ENCODE measurements around the gene SLC12A3. TPM values are rescaled to one million over a fixed set of nuclear protein-coding genes. Genes with fewer than 3 reads are reported as not detected.

The SLC12A3 gene
- total and polyA plus RNA-seq, 4 experiments from 2014 or later = not detected

DNA sequence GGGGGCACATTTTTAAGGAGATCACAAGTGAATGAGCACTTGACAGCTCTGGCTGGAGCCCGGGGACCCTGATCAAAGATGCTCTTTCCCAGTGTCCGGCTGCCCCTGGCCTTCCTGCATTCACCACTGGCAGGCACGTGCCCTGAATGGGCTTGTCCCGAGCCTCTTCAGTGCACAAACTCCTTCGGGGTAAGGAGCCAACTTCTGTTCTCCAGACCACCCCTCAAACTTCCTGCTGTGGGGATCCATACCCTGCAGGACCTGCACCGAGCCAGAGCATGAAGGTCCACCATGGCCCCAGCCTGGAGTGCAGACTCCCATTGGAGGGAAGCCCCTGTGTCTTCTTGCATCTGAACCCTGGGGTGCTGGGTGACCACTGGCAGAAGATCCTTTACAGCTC is 9.8 kb upstream of the SLC12A3 start:
- POLR2A ChIA-PET (ENCODE audit: partially characterized antibody) = no interaction called here
- Histone ChIP-seq H3K9me3 (ENCODE audit: control insufficient read depth in 1 of 2, low read length in 2 of 2) (no peaks in the 10 kb centered on the region), H3K27ac (ENCODE audit: low read depth, low read length) (no peak overlapping the region), H3K36me3 (ENCODE audit: insufficient read depth, low read length) (no peaks in the 10 kb centered on the region), H3K27me3 (ENCODE audit: insufficient read depth, low read length) (no peaks in the 10 kb centered on the region), H3K4me1 (ENCODE audit: insufficient read depth, low read length) (peaks cover 16% of the 10 kb centered on the region), H3K4me3 (ENCODE audit: low read length in 2 of 2) (no peak overlapping the region)
- CTCF ChIA-PET (ENCODE audit: partially characterized antibody) = interaction anchor here (3.0 kb wide), 1 partner anchor 11 kb away, joined by 16 read pairs; the partner anchor contains the start of gene SLC12A3
- DNase-seq = no peak
- H3K27me3 Mint-ChIP-seq = no peaks in the 10 kb centered on the region
- H3K9me3 Mint-ChIP-seq = no peaks in the 10 kb centered on the region
- H3K4me1 Mint-ChIP-seq = peaks cover 10 to 15% (median 14%) of the 10 kb centered on the region in 4 donors
- intact Hi-C loops (cut with micrococcal nuclease) = no loop called here
- H3K36me3 Mint-ChIP-seq = no peaks in the 10 kb centered on the region
- H3K4me3 Mint-ChIP-seq = no peak overlapping the region
- no peak overlapping the region for H3K27ac Mint-ChIP-seq

DNA sequence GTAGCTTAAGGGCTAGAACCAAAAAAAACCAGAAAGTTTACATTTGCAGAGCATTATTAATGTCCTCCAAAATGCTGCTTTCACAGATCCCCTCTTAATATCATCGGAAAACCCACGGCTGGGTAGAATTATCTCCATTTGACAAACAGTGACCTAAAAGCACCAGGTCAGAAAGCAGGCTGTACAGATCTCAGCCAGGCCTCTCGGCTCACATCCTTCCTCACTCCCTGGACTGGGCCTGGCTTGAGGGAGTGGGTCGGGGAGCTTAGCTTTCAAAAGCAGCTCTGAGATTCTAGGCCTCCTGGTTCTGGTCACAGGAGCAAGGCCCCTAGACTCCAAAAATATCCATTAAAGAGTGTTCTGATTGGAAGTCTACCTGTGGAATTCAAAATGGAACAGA is 9.1 kb upstream of the SLC12A3 start:
- no peaks in the 10 kb centered on the region for H3K27me3 ChIP-seq (ENCODE audit: insufficient read depth, low read length)
- no peak for DNase-seq
- no peaks in the 10 kb centered on the region for H3K9me3 ChIP-seq (ENCODE audit: control insufficient read depth in 1 of 2, low read length in 2 of 2)
- no peaks in the 10 kb centered on the region for H3K36me3 ChIP-seq (ENCODE audit: insufficient read depth, low read length)
- no peak overlapping the region for H3K4me3 ChIP-seq (ENCODE audit: low read length in 2 of 2)
- Mint-ChIP-seq H3K27ac (peak overlapping the region in 1 of 7 donors; percentile 41), H3K9me3 (no peaks in the 10 kb centered on the region), H3K36me3 (no peaks in the 10 kb centered on the region), H3K4me1 (peaks cover 16 to 22% (median 21%) of the 10 kb centered on the region in 4 donors), H3K4me3 (no peak overlapping the region), H3K27me3 (no peaks in the 10 kb centered on the region)
- peaks cover 24% of the 10 kb centered on the region for H3K4me1 ChIP-seq (ENCODE audit: insufficient read depth, low read length)
- intact Hi-C loops (cut with micrococcal nuclease) = no loop called here
- ChIA-PET CTCF (ENCODE audit: partially characterized antibody) (interaction anchor here (0.8 to 3.0 kb wide), 3 partner anchors 8 to 10 kb away, joined by 3 to 16 read pairs (median 3); partner anchors contain the start of gene SLC12A3), POLR2A (ENCODE audit: partially characterized antibody) (no interaction called here)
- H3K27ac ChIP-seq (ENCODE audit: low read depth, low read length) = no peak overlapping the region

DNA sequence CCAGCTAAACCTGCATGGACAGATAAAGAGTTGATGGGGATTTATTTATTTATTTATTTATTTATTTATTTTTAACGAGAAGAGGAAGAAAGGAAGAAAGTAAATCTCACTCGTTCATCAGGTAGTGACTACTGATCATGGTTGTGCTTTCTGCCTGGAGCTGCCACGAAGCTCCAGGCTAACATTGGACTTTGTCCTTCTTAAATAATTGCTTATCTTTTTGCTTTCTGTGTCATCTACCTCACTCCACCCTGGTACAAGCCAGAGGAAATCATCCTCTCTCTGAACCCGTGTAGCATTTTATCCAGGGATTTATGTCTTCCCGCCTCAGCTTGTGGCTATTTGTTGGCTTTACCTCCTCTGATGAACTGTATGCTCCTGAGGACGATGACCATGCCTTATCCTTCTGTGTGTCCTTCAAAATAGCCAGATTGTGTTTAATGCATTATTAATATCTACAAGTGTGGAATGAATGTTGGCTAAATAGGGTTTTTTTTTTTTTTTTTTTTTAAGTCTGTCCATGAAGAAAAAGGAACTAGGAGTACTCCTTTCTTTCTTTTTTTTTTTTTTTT is 8.0 kb upstream of the SLC12A3 start:
- ChIA-PET CTCF (ENCODE audit: partially characterized antibody) (interaction anchor here (1.1 to 3.0 kb wide), 2 partner anchors 9 kb away, joined by 3 to 16 read pairs; partner anchors contain the start of gene SLC12A3), POLR2A (ENCODE audit: partially characterized antibody) (no interaction called here)
- H3K9me3 ChIP-seq (ENCODE audit: control insufficient read depth in 1 of 2, low read length in 2 of 2) = no peaks in the 10 kb centered on the region
- Mint-ChIP-seq H3K27ac (no peak overlapping the region), H3K9me3 (no peaks in the 10 kb centered on the region), H3K36me3 (no peaks in the 10 kb centered on the region), H3K4me3 (no peak overlapping the region), H3K4me1 (peaks cover 24 to 32% (median 30%) of the 10 kb centered on the region in 4 donors), H3K27me3 (no peaks in the 10 kb centered on the region)
- H3K4me1 ChIP-seq (ENCODE audit: insufficient read depth, low read length) = peaks cover 34% of the 10 kb centered on the region
- H3K27ac ChIP-seq (ENCODE audit: low read depth, low read length) = no peak overlapping the region
- no peak for DNase-seq
- intact Hi-C loops (cut with micrococcal nuclease) = no loop called here
- no peaks in the 10 kb centered on the region for H3K36me3 ChIP-seq (ENCODE audit: insufficient read depth, low read length)
- no peaks in the 10 kb centered on the region for H3K27me3 ChIP-seq (ENCODE audit: insufficient read depth, low read length)
- H3K4me3 ChIP-seq (ENCODE audit: low read length in 2 of 2) = no peak overlapping the region

DNA sequence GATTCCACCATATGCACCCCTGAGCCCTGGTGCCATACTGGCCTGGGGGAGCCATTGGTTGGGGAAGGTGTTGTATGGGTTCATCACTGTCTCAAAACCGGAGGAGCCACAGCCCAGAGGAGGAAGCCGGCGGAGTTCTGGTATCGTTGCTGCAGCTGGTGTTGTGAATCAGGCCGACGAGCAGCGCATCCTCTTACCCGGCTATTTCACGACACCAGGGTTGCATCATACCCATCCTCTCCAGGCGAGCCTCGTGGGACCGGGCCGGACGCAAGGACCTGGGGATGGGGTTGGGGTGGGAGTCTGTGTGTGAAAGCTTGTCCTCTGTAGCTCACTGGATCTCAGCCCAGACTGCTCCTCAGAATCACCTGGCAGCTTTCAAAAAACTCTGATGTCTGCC is 6.6 kb upstream of the SLC12A3 start:
- intact Hi-C loops (cut with micrococcal nuclease) = no loop called here
- Mint-ChIP-seq H3K4me3 (peak overlapping the region in 1 of 8 donors; percentile 38), H3K9me3 (no peaks in the 10 kb centered on the region), H3K27ac (peak overlapping the region in 4 of 7 donors; percentile 29 to 83 (median 47)), H3K27me3 (no peaks in the 10 kb centered on the region), H3K36me3 (no peaks in the 10 kb centered on the region), H3K4me1 (peaks cover 34 to 46% (median 43%) of the 10 kb centered on the region in 4 donors)
- no peak for DNase-seq
- H3K27me3 ChIP-seq (ENCODE audit: insufficient read depth, low read length) = no peaks in the 10 kb centered on the region
- ChIA-PET POLR2A (ENCODE audit: partially characterized antibody) (interaction anchor here (2.1 kb wide), 1 partner anchor 73 kb away, joined by 9 read pairs; the partner anchor contains the start of gene HERPUD1), CTCF (ENCODE audit: partially characterized antibody) (interaction anchor here (0.5 to 1.9 kb wide), 5 partner anchors 11 to 187 kb away, joined by 3 to 7 read pairs (median 4); no protein-coding TSS in a partner anchor)
- no peak overlapping the region for H3K27ac ChIP-seq (ENCODE audit: low read depth, low read length)
- H3K9me3 ChIP-seq (ENCODE audit: control insufficient read depth in 1 of 2, low read length in 2 of 2) = no peaks in the 10 kb centered on the region
- H3K36me3 ChIP-seq (ENCODE audit: insufficient read depth, low read length) = no peaks in the 10 kb centered on the region
- H3K4me1 ChIP-seq (ENCODE audit: insufficient read depth, low read length) = peaks cover 48% of the 10 kb centered on the region
- H3K4me3 ChIP-seq (ENCODE audit: low read length in 2 of 2) = no peak overlapping the region

DNA sequence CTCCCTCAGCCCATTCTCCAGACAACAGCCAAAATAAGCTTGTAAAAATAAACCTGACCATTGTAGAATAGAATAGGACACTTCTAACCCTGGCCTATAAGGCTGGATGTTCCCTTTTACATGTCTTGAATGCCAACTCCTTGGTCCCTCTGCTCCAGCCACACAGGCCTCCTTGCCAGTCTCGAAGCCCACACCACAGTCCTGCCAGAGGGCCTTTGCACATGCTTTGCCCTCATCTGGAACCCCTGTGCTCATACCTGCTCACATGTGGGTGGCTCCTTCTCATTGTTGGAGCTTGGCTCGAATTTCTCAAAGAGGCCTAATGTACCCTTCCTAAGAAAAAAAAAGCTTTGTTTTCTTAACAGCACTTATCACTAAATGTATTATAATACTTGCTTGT is 5.4 kb upstream of the SLC12A3 start:
- Mint-ChIP-seq H3K4me3 (peak overlapping the region in 3 of 8 donors; percentile 22 to 90 (median 29)), H3K9me3 (no peaks in the 10 kb centered on the region), H3K36me3 (no peaks in the 10 kb centered on the region), H3K27me3 (no peaks in the 10 kb centered on the region), H3K27ac (peak overlapping the region; percentile 85 to 96 (median 95)), H3K4me1 (peaks cover 36 to 51% (median 45%) of the 10 kb centered on the region in 4 donors)
- Histone ChIP-seq H3K27me3 (ENCODE audit: insufficient read depth, low read length) (no peaks in the 10 kb centered on the region), H3K27ac (ENCODE audit: low read depth, low read length) (peak overlapping the region; percentile 57), H3K4me1 (ENCODE audit: insufficient read depth, low read length) (peaks cover 49% of the 10 kb centered on the region), H3K9me3 (ENCODE audit: control insufficient read depth in 1 of 2, low read length in 2 of 2) (no peaks in the 10 kb centered on the region), H3K4me3 (ENCODE audit: low read length in 2 of 2) (no peak overlapping the region), H3K36me3 (ENCODE audit: insufficient read depth, low read length) (no peaks in the 10 kb centered on the region)
- ChIA-PET CTCF (ENCODE audit: partially characterized antibody) (interaction anchor here (0.7 to 1.9 kb wide), 6 partner anchors 10 to 394 kb away, joined by 3 to 7 read pairs (median 4); no protein-coding TSS in a partner anchor), POLR2A (ENCODE audit: partially characterized antibody) (interaction anchor here (1.4 to 2.1 kb wide), 2 partner anchors 72 to 74 kb away, joined by 4 to 9 read pairs; partner anchors contain the start of gene HERPUD1)
- intact Hi-C loops (cut with micrococcal nuclease) = no loop called here
- DNase-seq = no peak

DNA sequence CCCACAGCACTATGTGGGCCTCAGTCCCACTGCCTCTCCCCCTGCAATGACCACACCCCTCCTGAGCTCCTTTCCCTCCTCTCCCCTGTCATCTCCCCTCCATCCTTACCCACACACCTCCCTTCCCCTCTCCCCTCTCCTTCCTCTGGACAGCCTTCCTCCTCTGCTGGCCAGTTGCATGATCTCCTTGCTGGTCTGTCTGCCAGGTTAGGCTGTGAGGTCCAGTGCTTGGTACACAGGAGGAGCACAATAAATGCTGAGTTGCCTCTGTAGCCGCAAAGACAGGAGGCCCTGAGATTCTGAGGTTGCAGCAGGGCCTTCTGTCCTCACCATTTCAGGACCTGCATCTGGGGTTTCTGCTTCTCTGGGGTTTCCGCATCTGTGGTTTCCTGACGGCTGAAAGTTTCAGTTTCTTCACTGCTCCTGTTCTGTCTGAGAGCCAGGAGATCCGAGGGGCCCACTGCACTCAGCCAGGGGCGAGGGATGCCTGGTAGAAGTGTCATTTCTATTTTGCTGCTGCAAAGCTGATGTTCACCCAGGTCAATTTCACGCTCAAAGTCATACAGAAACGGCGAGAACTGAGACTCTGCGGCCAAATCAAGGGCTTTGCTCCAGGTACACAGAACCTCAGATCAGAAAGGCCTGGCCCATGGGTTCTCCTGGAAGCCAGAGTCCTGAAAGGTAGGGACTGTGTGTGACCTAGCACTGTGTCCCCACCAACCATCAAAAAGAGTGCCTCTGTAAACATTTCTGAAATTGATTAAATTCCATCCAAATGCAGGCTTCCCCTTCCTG is 4.6 kb upstream of the SLC12A3 start:
- POLR2A ChIA-PET (ENCODE audit: partially characterized antibody) = interaction anchor here (1.0 to 2.1 kb wide), 3 partner anchors 71 to 77 kb away, joined by 3 to 9 read pairs (median 4); partner anchors contain the start of gene HERPUD1
- Mint-ChIP-seq H3K9me3 (no peaks in the 10 kb centered on the region), H3K27ac (peak overlapping the region; percentile 85 to 96 (median 95)), H3K4me1 (peaks cover 36 to 52% (median 45%) of the 10 kb centered on the region in 4 donors), H3K36me3 (no peaks in the 10 kb centered on the region), H3K27me3 (no peaks in the 10 kb centered on the region), H3K4me3 (peak overlapping the region; percentile 62 to 90 (median 80))
- Histone ChIP-seq H3K36me3 (ENCODE audit: insufficient read depth, low read length) (no peaks in the 10 kb centered on the region), H3K4me1 (ENCODE audit: insufficient read depth, low read length) (peaks cover 49% of the 10 kb centered on the region), H3K4me3 (ENCODE audit: low read length in 2 of 2) (no peak overlapping the region), H3K27me3 (ENCODE audit: insufficient read depth, low read length) (no peaks in the 10 kb centered on the region), H3K27ac (ENCODE audit: low read depth, low read length) (peak overlapping the region; percentile 57), H3K9me3 (ENCODE audit: control insufficient read depth in 1 of 2, low read length in 2 of 2) (no peaks in the 10 kb centered on the region)
- peak; percentile 45 to 69 (median 58) for DNase-seq
- CTCF ChIA-PET (ENCODE audit: partially characterized antibody) = interaction anchor here (1.2 to 9.1 kb wide), 3 partner anchors 91 to 158 kb away, joined by 4 to 113 read pairs (median 7); no protein-coding TSS in a partner anchor
- intact Hi-C loops (cut with micrococcal nuclease) = no loop called here

All from CD4-positive, alpha-beta memory T cell (primary cell).